Type B pancreatic cell (in vitro differentiated cells): Measurements from ENCODE around the gene NATD1. TPM values are rescaled to one million over a fixed set of nuclear protein-coding genes. Genes with fewer than 3 reads are reported as not detected.

ENCODE experiments used
- DNase-seq: peaks from one replicate; pipeline ENCODE4 v3.0.0; 2021; ENCODE audit warnings: mixed read lengths; ENCODE audit not compliant: unreplicated experiment; ENCODE audit errors: extremely low spot score
- H3K27ac Mint-ChIP-seq: 2 replicates; pipeline ENCODE4 v1.8.0; 2021; ENCODE audit warnings: mild to moderate bottlenecking, mixed read lengths
- H3K27me3 Mint-ChIP-seq: 2 replicates; pipeline ENCODE4 v1.8.0; 2021; ENCODE audit warnings: mixed read lengths
- H3K36me3 Mint-ChIP-seq: 2 replicates; pipeline ENCODE4 v1.8.0; 2021; ENCODE audit warnings: mixed read lengths
- H3K4me1 Mint-ChIP-seq: one replicate; pipeline ENCODE4 v1.8.0; 2021; ENCODE audit warnings: mixed read lengths; ENCODE audit not compliant: unreplicated experiment
- H3K4me3 Mint-ChIP-seq: 2 replicates; pipeline ENCODE4 v1.8.0; 2021; ENCODE audit warnings: mild to moderate bottlenecking, mixed read lengths
- H3K9me3 Mint-ChIP-seq: 2 replicates; pipeline ENCODE4 v1.8.0; 2021; ENCODE audit warnings: mixed read lengths
- total RNA-seq: library from RNA; stranded (reverse); gene quantifications from 2 replicates; pipeline ENCODE4 v1.2.1, GENCODE V29; 2021; ENCODE audit warnings: low replicate concordance
- TF ChIP-seq, protein P1 (sequence below): fragments of 200-600 bp; sonication (generic); conservative IDR thresholded peaks from 2 replicates; pipeline ENCODE4 v1.5.0; 2021; ENCODE audit warnings: antibody characterized with exemption, mild to moderate bottlenecking

The NATD1 gene
- total RNA-seq, 1 donor from 2014 or later = 10.7 TPM

DNA sequence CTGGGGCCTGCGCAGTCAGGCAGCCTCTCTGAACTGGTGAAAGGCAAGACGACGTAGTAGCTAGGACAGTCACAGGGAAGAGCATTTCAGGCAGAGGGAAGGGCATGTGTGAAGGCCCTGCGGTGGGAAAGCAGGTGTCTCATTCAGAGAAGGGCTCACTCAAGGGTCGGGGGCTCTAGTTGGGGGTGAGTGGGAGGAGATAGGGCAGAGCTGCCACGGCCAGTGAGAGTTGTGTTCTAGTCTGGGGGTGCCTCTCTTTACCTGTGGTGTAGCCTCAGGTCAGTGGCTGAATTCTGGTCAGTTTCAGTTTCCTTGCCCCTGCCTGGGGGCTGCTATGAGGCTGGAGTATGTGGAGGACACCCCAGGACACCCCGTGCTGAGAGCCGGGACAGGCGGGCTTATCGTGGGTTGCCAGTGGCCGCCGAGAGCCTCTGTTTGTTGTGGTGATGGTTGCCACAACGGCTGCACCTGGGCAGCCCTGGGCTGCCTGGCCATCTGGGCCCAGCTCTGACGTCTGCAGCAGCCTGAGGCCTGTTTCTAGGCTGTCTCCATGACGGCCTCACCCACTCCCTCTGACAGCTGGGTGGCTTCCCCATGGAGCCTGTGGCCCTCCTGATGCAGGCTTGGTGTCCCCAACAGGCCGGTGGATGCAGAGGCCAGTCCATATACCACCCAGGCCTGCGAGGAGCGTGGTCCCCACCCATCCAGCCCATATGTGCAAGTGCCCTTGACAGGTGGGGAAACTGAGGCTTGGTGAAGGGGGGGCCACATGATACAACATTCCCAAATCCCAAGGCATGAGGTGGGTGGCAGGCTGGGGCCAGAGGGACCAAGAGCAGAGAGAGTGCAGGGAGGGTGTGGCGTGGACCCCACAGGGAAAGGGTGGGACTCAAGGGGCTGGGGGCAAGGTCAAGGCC is 42.1 kb upstream of the NATD1 start:
- no peaks in the 10 kb centered on the region for H3K4me1 Mint-ChIP-seq
- TF ChIP-seq, protein P1, sequence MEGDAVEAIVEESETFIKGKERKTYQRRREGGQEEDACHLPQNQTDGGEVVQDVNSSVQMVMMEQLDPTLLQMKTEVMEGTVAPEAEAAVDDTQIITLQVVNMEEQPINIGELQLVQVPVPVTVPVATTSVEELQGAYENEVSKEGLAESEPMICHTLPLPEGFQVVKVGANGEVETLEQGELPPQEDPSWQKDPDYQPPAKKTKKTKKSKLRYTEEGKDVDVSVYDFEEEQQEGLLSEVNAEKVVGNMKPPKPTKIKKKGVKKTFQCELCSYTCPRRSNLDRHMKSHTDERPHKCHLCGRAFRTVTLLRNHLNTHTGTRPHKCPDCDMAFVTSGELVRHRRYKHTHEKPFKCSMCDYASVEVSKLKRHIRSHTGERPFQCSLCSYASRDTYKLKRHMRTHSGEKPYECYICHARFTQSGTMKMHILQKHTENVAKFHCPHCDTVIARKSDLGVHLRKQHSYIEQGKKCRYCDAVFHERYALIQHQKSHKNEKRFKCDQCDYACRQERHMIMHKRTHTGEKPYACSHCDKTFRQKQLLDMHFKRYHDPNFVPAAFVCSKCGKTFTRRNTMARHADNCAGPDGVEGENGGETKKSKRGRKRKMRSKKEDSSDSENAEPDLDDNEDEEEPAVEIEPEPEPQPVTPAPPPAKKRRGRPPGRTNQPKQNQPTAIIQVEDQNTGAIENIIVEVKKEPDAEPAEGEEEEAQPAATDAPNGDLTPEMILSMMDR = no peak
- no peaks in the 10 kb centered on the region for H3K9me3 Mint-ChIP-seq
- DNase-seq = no peak
- H3K27me3 Mint-ChIP-seq = no peaks in the 10 kb centered on the region
- peaks cover 4% of the 10 kb centered on the region for H3K36me3 Mint-ChIP-seq
- H3K4me3 Mint-ChIP-seq = peak overlapping the region; percentile 8
- peak overlapping the region; percentile 74 for H3K27ac Mint-ChIP-seq

DNA sequence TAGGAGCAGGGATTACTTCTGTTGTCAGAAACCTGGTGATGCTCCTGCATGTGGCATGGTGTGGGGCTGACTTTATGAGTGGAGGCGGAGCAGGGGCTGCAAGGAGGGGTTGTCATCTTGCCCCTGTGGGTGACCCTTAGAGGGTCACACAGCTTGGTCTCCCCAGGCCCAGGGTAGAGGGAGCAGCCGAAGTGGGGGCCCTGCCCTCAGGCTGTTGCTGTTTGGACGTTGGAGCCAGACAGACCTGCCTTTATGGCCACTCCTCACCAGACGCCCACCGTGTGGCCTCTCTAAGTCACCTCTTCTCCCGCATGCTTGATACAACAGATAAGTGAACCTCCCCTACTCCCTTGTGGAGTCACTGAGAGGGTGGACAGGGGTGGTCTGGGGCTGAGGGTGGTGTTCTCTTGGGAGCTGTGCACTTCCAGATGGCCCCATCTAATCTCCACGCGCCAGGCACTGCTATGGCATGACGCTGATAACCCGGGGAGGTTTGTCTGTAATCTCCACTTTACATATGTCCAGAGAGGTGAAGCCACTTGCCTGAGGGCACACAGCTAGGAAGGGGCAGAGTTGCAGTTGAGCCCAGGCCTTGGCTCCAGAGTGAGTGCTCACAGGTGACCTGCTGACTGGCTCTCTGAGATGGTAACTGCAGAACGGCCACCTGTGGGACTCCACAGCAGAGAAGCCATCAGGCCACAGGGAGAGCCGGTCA is 41.3 kb upstream of the NATD1 start:
- peak overlapping the region; percentile 8 for H3K4me3 Mint-ChIP-seq
- H3K27me3 Mint-ChIP-seq = no peaks in the 10 kb centered on the region
- TF ChIP-seq, protein P1 = no peak
- H3K9me3 Mint-ChIP-seq = no peaks in the 10 kb centered on the region
- no peaks in the 10 kb centered on the region for H3K36me3 Mint-ChIP-seq
- H3K27ac Mint-ChIP-seq = peak overlapping the region; percentile 74
- no peak for DNase-seq
- no peaks in the 10 kb centered on the region for H3K4me1 Mint-ChIP-seq

DNA sequence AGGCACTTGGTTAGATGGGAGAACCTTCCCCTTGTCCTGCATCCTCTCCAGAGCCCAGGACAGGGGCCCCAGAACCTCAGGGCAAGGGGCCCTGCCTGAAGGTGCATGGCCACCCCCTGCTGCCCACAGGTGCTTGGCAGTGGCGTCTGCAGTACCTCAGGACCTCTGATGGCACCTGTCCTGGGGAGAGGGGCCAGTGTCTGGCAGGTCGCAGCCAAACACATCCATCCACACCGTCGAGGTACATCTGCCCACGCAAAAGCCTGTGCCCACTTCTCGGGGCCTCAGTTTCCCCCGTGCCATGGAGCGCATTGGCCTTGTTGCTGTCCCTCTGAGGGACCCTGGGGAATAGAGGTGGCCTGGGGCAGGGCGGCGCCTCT is 40.6 kb upstream of the NATD1 start:
- Mint-ChIP-seq H3K27ac (no peak overlapping the region), H3K9me3 (no peaks in the 10 kb centered on the region), H3K4me3 (no peak overlapping the region), H3K27me3 (no peaks in the 10 kb centered on the region), H3K4me1 (no peaks in the 10 kb centered on the region), H3K36me3 (no peaks in the 10 kb centered on the region)
- TF ChIP-seq, protein P1 = no peak
- no peak for DNase-seq

DNA sequence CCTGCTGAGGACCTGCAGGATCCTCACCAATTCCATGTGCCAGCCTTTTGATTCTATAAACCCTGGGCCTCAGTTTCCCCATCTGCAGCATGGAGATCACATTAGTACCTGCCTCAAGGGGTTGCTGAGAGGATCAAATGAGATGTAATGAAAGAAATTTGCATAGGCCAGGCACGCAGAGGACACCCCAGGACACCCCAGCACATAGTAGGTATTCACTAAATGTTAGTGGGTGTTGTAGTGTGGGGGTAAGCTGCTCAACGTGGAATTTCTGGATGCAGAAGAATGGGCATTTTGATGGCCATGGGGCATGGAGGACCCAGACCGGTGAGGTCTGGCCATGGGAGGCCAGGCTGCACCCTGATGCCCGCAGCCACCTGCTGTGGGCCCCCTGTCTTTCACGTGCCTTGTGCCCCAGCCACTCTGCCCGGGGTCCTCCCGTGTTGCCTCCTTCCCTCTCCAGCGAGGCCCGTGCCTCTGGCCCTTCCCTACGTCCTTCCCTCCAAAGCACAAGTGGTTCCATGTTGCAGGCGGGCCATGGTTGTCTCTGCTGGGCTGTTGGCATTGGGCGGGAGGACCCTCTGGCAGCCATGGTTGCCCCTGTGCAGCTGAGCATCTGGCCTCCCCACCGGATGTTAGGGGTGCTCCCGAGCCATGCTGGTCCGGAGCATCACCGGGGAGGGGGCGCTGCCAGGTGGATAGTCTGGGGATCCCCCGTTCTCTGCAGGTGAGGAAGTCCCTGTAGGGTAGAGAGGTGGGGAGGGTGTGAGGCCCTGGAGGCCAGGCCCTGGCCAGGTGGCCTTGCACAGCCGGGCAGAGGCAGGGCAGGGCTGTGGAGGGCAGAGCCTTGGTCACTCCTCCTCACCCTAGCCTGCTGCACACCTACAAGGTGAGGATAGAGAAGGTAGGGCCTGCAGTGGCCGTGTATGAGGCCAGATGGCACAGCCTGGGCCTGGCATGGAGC is 39.9 kb upstream of the NATD1 start:
- H3K4me1 Mint-ChIP-seq = no peaks in the 10 kb centered on the region
- H3K36me3 Mint-ChIP-seq = no peaks in the 10 kb centered on the region
- H3K27me3 Mint-ChIP-seq = no peaks in the 10 kb centered on the region
- DNase-seq = no peak
- no peak overlapping the region for H3K27ac Mint-ChIP-seq
- no peaks in the 10 kb centered on the region for H3K9me3 Mint-ChIP-seq
- no peak overlapping the region for H3K4me3 Mint-ChIP-seq
- TF ChIP-seq, protein P1 = no peak

DNA sequence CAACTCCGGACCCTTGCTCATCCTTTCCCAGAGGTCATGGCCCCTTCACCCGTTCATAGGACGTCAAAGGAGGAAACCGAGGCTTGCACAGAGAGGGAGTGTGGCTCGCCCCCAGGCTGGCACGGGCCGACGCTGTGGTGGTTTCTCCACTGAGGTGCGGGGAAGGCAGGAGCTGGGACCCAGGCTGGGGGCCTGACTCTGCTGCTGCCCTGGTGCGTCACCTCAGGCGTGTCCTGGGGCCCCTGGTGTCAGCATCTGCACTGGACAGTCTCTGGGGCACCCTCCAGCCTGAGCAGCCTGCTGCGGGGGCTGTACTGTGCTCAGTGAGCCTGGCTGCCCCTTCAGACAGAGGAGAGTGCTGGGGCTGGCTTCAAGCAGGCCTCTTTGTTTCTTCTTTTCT is 38.7 kb upstream of the NATD1 start:
- H3K9me3 Mint-ChIP-seq = no peaks in the 10 kb centered on the region
- H3K4me1 Mint-ChIP-seq = no peaks in the 10 kb centered on the region
- no peak overlapping the region for H3K4me3 Mint-ChIP-seq
- no peaks in the 10 kb centered on the region for H3K27me3 Mint-ChIP-seq
- TF ChIP-seq, protein P1 = no peak
- no peak overlapping the region for H3K27ac Mint-ChIP-seq
- no peaks in the 10 kb centered on the region for H3K36me3 Mint-ChIP-seq
- no peak for DNase-seq
